Calu3 (cell line): ENCODE measurements around the gene SLC25A40. TPM values are rescaled to one million over a fixed set of nuclear protein-coding genes. Genes with fewer than 3 reads are reported as not detected.
"Not testable (repeated sequence)": the region's sequence is repeated elsewhere in the genome, so short reads cannot be mapped to it uniquely, and the experiment has no call there.

Source experiments
- Bru-seq: library from RNA; stranded (reverse); fragments of 400-500 nt; gene quantifications from one replicate; lab custom pipeline; 2021; lab: Mats Ljungman, UMichigan
- BruChase-seq, 2 experiments: library from RNA; stranded (reverse); fragments of 400-500 nt; gene quantifications; one replicate each; lab custom pipeline; 2021; lab: Mats Ljungman, UMichigan
- BruUV-seq: library from RNA; stranded (reverse); fragments of 400-500 nt; replicated peaks from 2 replicates; lab custom pipeline; 2021; lab: Mats Ljungman, UMichigan
- CTCF ChIA-PET: fragments of 300-600 bp; sonication (Branson Sonifier 250); formaldehyde crosslinking; loops from one replicate; lab custom pipeline; 2022; ENCODE audit warnings: antibody characterized with exemption; lab: Charles Lee
- DNase-seq: peaks from one replicate; pipeline ENCODE4 v3.0.0; 2022
- H3K27ac Mint-ChIP-seq: one replicate; pipeline ENCODE4 v1.8.0; 2022; ENCODE audit warnings: mixed read lengths; ENCODE audit not compliant: unreplicated experiment
- H3K27me3 Mint-ChIP-seq: one replicate; pipeline ENCODE4 v1.8.0; 2022; ENCODE audit warnings: mixed read lengths; ENCODE audit not compliant: unreplicated experiment
- H3K36me3 Mint-ChIP-seq: one replicate; pipeline ENCODE4 v1.8.0; 2022; ENCODE audit warnings: mild to moderate bottlenecking, moderate library complexity, mixed read lengths; ENCODE audit not compliant: insufficient read depth, unreplicated experiment
- H3K4me1 Mint-ChIP-seq: one replicate; pipeline ENCODE4 v1.8.0; 2022; ENCODE audit warnings: mild to moderate bottlenecking, low read depth, mixed read lengths; ENCODE audit not compliant: unreplicated experiment
- H3K4me3 Mint-ChIP-seq: one replicate; pipeline ENCODE4 v1.8.0; 2022; ENCODE audit warnings: mild to moderate bottlenecking, low read depth, moderate library complexity, mixed read lengths; ENCODE audit not compliant: unreplicated experiment
- H3K9me3 Mint-ChIP-seq: one replicate; pipeline ENCODE4 v1.8.0; 2022; ENCODE audit warnings: low read depth, mixed read lengths; ENCODE audit not compliant: unreplicated experiment
- intact Hi-C: fragments of 100-400 bp; cut with micrococcal nuclease; formaldehyde crosslinking; loops from one replicate; pipeline ENCODE4 v1.10.0; 2022; ENCODE audit not compliant: unreplicated experiment
- long read RNA-seq: library from polyadenylated mRNA; stranded (forward); transcript quantifications from one replicate; pipeline ENCODE4 v2.0.0, GENCODE V29; 2022
- total RNA-seq: library from RNA; stranded (reverse); gene quantifications from 2 replicates; pipeline ENCODE4 v1.2.3, GENCODE V29; 2022
- TF ChIP-seq, protein P1 (sequence below): fragments of 200-600 bp; IDR thresholded peaks from one replicate; pipeline ENCODE4 v1.8.0; 2022; ENCODE audit warnings: antibody characterized with exemption; ENCODE audit not compliant: unreplicated experiment

The SLC25A40 gene, protein sequence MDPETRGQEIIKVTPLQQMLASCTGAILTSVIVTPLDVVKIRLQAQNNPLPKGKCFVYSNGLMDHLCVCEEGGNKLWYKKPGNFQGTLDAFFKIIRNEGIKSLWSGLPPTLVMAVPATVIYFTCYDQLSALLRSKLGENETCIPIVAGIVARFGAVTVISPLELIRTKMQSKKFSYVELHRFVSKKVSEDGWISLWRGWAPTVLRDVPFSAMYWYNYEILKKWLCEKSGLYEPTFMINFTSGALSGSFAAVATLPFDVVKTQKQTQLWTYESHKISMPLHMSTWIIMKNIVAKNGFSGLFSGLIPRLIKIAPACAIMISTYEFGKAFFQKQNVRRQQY
- total RNA-seq (17.3 and 19.1 TPM in 2 replicates), Bru-seq, nascent RNA (percentile 72 among the genes with signal in this experiment), BruChase-seq, experiment 1, labeled RNA remaining after a 6-hour chase (percentile 56 among the genes with signal in this experiment), BruChase-seq, experiment 2, labeled RNA remaining after a 2-hour chase (percentile 72 among the genes with signal in this experiment)
- long read RNA-seq, full-length matches to known transcripts = 3 of 9 reads
- long read RNA-seq, partial matches to known transcripts = 0 of 9 reads
- long read RNA-seq, other reads (novel, unspliced or antisense) = 6 of 9 reads

DNA sequence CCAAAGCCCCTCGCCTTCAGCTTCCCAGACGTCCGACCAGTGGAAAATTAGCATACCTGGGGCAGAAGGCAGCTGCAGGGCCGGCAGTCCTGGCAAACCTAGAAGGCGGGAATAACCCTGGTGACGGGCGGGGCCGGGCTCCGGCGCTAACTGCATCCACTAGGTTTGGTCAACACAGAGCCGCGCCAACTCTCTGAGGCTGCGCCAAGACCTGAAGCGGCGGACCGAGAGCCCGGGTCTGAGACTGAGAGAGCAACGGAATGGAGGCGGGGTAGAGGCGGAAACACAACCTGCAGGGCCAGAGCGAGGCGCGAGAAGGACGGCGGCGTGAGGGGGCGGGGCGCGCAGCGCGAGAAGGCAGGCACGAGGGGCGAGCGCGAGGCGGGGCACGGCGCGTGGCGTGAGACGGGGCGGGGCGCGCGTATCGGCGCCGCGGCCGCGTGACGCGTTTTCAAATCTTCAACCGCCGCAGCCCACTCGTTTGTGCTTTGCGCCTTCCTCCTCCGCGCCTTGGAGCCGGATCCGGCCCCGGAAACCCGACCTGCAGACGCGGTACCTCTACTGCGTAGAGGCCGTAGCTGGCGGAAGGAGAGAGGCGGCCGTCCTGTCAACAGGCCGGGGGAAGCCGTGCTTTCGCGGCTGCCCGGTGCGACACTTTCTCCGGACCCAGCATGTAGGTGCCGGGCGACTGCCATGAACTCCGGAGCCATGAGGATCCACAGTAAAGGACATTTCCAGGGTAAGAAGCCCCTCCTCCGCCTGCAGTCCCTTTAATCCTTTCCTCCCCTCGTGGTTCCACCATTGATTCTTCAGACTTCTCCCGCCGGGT lies at the start of gene SLC25A40, which contains the start of gene DBF4:
Gene SLC25A40, minus strand, starts transcription at position 321 of the 829 bp plus-strand sequence. CDS start 17,633 bp downstream, outside the sequence.
Gene DBF4, plus strand, starts transcription at position 454 of the 829 bp plus-strand sequence. Its CDS starts 240 bp downstream, at position 694.
- CTCF ChIA-PET = no interaction called here
- intact Hi-C loops = no loop called here
- peaks cover 30% of the 10 kb centered on the region for H3K4me1 Mint-ChIP-seq
- BruUV-seq = no TSS peak
- H3K27ac Mint-ChIP-seq = peak within 1 kb of the TSS; percentile 91
- H3K4me3 Mint-ChIP-seq = peak within 1 kb of the TSS; percentile 94
- H3K27me3 Mint-ChIP-seq = no peaks in the 10 kb centered on the region
- H3K36me3 Mint-ChIP-seq = peaks cover 31% of the 10 kb centered on the region
- DNase-seq = peak; percentile 96
- TF ChIP-seq, protein P1, sequence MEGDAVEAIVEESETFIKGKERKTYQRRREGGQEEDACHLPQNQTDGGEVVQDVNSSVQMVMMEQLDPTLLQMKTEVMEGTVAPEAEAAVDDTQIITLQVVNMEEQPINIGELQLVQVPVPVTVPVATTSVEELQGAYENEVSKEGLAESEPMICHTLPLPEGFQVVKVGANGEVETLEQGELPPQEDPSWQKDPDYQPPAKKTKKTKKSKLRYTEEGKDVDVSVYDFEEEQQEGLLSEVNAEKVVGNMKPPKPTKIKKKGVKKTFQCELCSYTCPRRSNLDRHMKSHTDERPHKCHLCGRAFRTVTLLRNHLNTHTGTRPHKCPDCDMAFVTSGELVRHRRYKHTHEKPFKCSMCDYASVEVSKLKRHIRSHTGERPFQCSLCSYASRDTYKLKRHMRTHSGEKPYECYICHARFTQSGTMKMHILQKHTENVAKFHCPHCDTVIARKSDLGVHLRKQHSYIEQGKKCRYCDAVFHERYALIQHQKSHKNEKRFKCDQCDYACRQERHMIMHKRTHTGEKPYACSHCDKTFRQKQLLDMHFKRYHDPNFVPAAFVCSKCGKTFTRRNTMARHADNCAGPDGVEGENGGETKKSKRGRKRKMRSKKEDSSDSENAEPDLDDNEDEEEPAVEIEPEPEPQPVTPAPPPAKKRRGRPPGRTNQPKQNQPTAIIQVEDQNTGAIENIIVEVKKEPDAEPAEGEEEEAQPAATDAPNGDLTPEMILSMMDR = no peak
- no peaks in the 10 kb centered on the region for H3K9me3 Mint-ChIP-seq

DNA sequence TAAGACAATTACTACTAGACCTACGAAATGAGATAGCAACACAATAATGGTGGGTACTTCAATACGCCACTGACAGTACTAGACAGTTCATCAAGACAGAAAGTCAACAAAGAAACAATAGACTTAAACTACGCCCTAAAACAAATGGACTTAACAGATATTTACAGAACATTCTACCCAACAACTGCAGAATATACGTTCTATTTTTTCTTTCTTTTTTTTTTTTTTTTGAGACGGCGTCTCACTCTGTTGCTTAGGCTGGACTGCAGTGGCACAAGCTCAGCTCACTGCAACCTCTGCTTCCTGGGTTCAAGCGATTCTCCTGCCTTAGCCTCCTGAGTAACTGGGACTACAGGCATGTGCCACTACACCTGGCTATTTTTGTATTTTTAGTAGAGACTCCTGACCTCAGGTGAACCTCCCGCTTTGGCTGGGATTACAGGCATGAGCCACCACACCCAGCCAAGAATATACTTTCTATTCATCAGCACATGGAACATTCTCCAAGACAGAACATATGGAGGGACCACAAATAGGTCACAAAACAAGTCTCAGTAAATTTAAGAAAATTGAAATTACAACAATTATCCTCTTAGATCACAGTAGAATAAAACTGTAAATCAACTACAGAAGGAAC lies 46.7 kb upstream of the SLC25A40 start:
- H3K4me3 Mint-ChIP-seq, DNase-seq, BruUV-seq, H3K27me3 Mint-ChIP-seq, H3K36me3 Mint-ChIP-seq, intact Hi-C loops, H3K9me3 Mint-ChIP-seq, H3K27ac Mint-ChIP-seq, H3K4me1 Mint-ChIP-seq: not testable (repeated sequence)
- CTCF ChIA-PET = interaction anchor here (1.0 kb wide), 1 partner anchor 11 kb away, joined by 4 read pairs; the partner anchor contains the start of gene ADAM22

DNA sequence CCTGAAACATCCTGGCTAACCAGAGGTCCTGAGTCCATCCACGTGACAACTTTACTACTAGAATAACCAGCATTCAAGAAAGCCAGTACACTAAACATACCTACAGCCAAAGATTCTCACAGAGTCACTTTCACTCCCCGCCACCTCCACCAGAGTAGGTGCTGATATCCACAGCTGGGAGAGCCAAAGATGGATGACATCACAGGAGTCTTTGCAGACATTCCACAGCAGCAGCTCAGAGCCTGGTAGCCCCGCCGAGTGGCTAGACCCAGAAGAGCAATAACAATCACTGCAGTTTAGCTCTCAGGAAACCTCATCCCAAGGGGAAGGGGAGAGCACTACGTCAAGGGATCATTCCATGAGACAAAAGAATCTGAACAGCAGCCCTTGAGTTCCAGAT lies 44.4 kb upstream of the SLC25A40 start:
- TF ChIP-seq, protein P1 = no peak
- intact Hi-C loops = no loop called here
- no peaks in the 10 kb centered on the region for H3K27me3 Mint-ChIP-seq
- no peak overlapping the region for H3K27ac Mint-ChIP-seq
- no peak overlapping the region for H3K4me3 Mint-ChIP-seq
- H3K36me3 Mint-ChIP-seq = no peaks in the 10 kb centered on the region
- H3K9me3 Mint-ChIP-seq = no peaks in the 10 kb centered on the region
- no peaks in the 10 kb centered on the region for H3K4me1 Mint-ChIP-seq
- BruUV-seq = no TSS peak
- CTCF ChIA-PET = interaction anchor here (0.5 kb wide), 1 partner anchor 14 kb away, joined by 6 read pairs; no protein-coding TSS in a partner anchor
- no peak for DNase-seq

DNA sequence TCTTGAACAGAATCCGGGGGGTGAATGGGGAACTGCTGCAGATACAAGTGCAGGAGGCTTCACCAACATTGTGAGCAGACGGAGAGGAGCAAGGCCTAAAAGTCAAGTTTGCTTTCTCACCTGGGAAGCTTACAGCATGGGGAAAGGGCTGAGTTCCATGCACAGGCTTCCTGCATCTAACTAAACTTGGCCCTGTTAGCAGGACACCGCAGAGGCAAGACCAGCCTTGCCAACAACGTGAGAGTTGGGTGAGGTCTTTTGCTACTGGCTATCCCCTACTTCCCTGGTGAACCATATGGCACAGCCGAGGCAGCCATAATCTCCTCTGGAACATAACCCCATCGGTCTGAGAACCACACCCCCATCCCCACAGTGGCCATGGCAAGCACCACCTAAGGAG lies 43.7 kb upstream of the SLC25A40 start:
- BruUV-seq = no TSS peak
- TF ChIP-seq, protein P1 = no peak
- no peaks in the 10 kb centered on the region for H3K36me3 Mint-ChIP-seq
- CTCF ChIA-PET = interaction anchor here (0.5 kb wide), 1 partner anchor 13 kb away, joined by 6 read pairs; no protein-coding TSS in a partner anchor
- no peak for DNase-seq
- no peaks in the 10 kb centered on the region for H3K27me3 Mint-ChIP-seq
- no peaks in the 10 kb centered on the region for H3K9me3 Mint-ChIP-seq
- H3K4me3 Mint-ChIP-seq = no peak overlapping the region
- intact Hi-C loops = no loop called here
- no peak overlapping the region for H3K27ac Mint-ChIP-seq
- no peaks in the 10 kb centered on the region for H3K4me1 Mint-ChIP-seq
